Measurements from ENCODE around the gene CACNA1A. TPM values are rescaled to one million over a fixed set of nuclear protein-coding genes. Genes with fewer than 3 reads are reported as not detected.
A peak's percentile ranks its signal among the peaks of the same experiment; 100 is the strongest.

Gene CACNA1A
- total RNA-seq, 6 experiments from 2014 or later = 1.3 to 13.2 (median 10.0) TPM

- DNase-seq = no peak
- peaks cover 7% of the 10 kb centered on the region for H3K4me1 Mint-ChIP-seq (ENCODE audit: low read depth)
- H3K4me3 Mint-ChIP-seq = peak overlapping the region; percentile 62; the same call in 1 of the 2 replicates
- H3K27ac Mint-ChIP-seq = no peak overlapping the region
- peaks cover 51% of the 10 kb centered on the region for H3K27me3 Mint-ChIP-seq (ENCODE audit: insufficient read depth)
- no peaks in the 10 kb centered on the region for H3K36me3 Mint-ChIP-seq (ENCODE audit: low read depth)
- TF ChIP-seq, protein P1, sequence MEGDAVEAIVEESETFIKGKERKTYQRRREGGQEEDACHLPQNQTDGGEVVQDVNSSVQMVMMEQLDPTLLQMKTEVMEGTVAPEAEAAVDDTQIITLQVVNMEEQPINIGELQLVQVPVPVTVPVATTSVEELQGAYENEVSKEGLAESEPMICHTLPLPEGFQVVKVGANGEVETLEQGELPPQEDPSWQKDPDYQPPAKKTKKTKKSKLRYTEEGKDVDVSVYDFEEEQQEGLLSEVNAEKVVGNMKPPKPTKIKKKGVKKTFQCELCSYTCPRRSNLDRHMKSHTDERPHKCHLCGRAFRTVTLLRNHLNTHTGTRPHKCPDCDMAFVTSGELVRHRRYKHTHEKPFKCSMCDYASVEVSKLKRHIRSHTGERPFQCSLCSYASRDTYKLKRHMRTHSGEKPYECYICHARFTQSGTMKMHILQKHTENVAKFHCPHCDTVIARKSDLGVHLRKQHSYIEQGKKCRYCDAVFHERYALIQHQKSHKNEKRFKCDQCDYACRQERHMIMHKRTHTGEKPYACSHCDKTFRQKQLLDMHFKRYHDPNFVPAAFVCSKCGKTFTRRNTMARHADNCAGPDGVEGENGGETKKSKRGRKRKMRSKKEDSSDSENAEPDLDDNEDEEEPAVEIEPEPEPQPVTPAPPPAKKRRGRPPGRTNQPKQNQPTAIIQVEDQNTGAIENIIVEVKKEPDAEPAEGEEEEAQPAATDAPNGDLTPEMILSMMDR (IDR thresholded peaks at IDR 0.05) = no peak
- H3K9me3 Mint-ChIP-seq = no peaks in the 10 kb centered on the region
These were observed 363 bp downstream of the CACNA1A start for GRCh38 chr19:13505761-13506470.

- Mint-ChIP-seq H3K36me3 (ENCODE audit: low read depth) (no peaks in the 10 kb centered on the region), H3K4me1 (ENCODE audit: low read depth) (peaks cover 7% of the 10 kb centered on the region), H3K27ac (no peak overlapping the region), H3K4me3 (peak overlapping the region; percentile 73), H3K9me3 (peaks cover 4% of the 10 kb centered on the region; the same call in 1 of the 2 replicates), H3K27me3 (ENCODE audit: insufficient read depth) (peaks cover 51% of the 10 kb centered on the region)
- TF ChIP-seq, protein P1 (IDR thresholded peaks at IDR 0.05) = no peak
- no peak for DNase-seq
These were observed 1.0 kb downstream of the CACNA1A start for GRCh38 chr19:13505164-13505695.

GRCh38 chr19:13503570-13504235 is 2.6 kb downstream of the CACNA1A start:
- H3K27me3 Mint-ChIP-seq (ENCODE audit: insufficient read depth) = peaks cover 44% of the 10 kb centered on the region
- TF ChIP-seq, protein P1 (IDR thresholded peaks at IDR 0.05) = no peak
- no peaks in the 10 kb centered on the region for H3K36me3 Mint-ChIP-seq (ENCODE audit: low read depth)
- DNase-seq = no peak
- H3K27ac Mint-ChIP-seq = no peak overlapping the region
- H3K4me3 Mint-ChIP-seq = no peak overlapping the region
- peaks cover 5% of the 10 kb centered on the region; the same call in 1 of the 2 replicates for H3K9me3 Mint-ChIP-seq
- H3K4me1 Mint-ChIP-seq (ENCODE audit: low read depth) = peaks cover 7% of the 10 kb centered on the region

DNA sequence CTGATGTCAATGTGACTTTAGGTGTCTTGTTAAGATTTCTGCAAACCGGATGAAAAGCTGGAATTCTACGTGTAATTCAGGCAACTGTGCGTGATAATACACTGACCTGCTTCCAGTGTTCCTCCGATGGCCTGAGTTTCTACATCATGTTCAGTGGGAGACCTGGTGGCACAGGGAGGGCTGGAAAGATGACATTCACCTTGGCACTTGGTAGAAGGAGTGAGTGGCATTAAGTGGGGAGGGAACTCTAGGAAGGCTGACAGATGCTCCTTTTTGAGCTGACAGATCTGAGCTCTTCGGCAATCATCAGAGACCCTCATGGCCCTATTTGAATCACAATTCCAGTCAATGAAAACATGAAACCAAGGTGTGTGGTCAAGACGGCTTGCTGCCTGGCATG is 4.0 kb downstream of the CACNA1A start:
- Mint-ChIP-seq H3K9me3 (peaks cover 5% of the 10 kb centered on the region; the same call in 1 of the 2 replicates), H3K4me3 (no peak overlapping the region), H3K27me3 (ENCODE audit: insufficient read depth) (peaks cover 35% of the 10 kb centered on the region), H3K4me1 (ENCODE audit: low read depth) (peaks cover 5% of the 10 kb centered on the region), H3K27ac (no peak overlapping the region), H3K36me3 (ENCODE audit: low read depth) (no peaks in the 10 kb centered on the region)
- DNase-seq = no peak
- TF ChIP-seq, protein P1 (IDR thresholded peaks at IDR 0.05) = no peak

DNA sequence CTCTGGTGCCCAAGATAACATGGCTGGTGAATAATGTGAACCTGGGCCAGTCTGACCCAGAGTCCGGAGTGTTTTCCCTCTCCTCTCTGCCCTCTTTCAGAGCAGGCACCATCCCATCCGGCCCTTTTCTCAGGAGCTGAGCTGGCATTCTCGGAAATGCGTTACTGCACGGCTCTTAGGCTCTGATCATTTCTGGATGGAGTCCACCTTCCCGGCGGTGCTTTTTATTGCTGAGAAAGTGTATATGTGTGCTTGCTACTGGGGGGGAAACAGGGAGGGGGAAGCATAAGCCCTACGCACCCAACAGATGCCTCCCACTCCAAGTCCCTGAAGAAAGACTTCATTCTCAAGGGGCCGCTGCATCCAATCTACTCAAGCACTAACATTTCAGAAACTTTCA is 6.6 kb downstream of the CACNA1A start:
- Mint-ChIP-seq H3K27ac (no peak overlapping the region), H3K27me3 (ENCODE audit: insufficient read depth) (peaks cover 23% of the 10 kb centered on the region), H3K4me1 (ENCODE audit: low read depth) (no peaks in the 10 kb centered on the region), H3K36me3 (ENCODE audit: low read depth) (peaks cover 6% of the 10 kb centered on the region; the same call in 1 of the 2 replicates), H3K4me3 (no peak overlapping the region), H3K9me3 (peaks cover 8% of the 10 kb centered on the region; the same call in 1 of the 2 replicates)
- TF ChIP-seq, protein P1 (IDR thresholded peaks at IDR 0.05) = no peak
- no peak for DNase-seq
